Stimulated activated naive CD4-positive, alpha-beta T cell (primary cell): ENCODE results near the gene PLCD1.
"Not testable (repeated sequence)": the region's sequence is repeated elsewhere in the genome, so short reads cannot be mapped to it uniquely, and the experiment has no call there.

Source experiments
- DNase-seq, 6 experiments: peaks; one replicate each; lab custom pipeline; 2025; lab: John Stamatoyannopoulos, UW

PLCD1 gene

DNA sequence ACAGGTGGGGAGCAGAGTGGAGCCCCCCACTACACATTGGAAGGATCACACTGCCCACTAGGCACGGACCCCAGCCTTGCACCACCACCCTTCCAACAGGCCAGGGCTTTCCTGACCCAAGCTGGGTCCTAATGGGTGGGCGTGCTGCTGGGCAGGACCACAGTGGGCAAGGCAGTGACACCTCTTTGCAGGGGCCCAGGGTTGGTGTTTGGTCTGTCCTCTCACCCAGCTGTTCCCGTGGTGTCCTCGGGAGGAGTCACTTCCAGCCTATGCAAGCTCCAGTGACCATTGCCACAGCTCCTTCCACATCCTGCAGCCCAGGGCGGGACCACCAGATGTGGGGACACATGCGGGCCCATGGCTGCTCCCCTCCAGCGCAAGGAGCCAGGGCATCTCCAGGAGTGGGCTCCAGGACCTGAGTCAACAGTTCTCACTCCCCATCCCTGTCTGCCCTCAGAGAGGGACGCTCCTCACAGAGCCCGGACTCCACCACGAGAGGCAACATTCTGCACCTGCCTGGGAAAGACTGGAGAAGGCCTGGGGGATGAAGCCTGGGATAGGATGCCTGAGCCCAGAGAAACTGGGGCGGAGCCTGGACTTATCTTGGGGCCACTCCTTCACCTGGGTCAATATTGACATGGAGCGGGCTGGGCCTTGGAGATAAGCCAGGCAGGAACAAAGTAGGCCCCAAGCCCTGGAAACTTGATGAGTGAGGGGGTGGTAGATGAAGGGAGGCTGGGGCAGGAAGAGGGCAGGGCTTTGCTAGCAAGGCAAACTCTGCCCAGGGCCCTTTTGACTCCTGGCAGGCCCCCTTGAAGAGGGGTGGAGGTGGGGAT, 42.7 kb downstream of the PLCD1 start:
- DNase-seq, result no peak

DNA sequence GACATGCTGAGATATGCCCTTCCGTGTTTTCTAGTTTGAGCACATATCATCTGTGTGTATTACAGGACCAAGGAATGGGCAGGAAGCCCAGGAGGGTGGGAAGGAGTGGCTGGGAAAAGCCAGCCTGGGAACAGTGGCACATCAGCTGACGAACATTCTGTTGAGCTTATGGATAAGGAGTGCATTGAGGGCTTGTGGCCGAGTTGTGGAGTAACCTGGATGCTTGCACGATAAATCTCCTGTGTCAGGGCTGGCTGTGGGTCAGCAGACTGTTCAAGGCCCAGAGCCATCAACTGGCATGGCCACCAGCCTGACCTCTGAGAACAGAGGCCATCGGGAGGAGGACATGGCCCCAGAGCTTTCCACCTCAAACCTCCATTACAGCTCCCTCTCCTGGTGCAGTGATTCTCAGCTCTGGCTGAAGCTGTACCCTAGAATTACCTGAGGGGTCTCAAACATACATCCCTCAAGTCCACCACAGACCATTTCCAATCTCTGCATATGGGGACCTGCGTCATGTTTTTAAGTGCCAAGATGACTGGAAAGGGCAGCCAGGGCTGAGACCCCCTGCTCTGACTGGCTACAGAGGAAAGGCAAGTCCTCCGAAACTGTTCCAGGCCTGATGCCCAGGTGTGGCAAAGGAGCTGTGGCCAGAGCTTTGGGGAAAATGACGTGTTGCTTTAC, 43.7 kb downstream of the PLCD1 start:
- no peak for DNase-seq

DNA sequence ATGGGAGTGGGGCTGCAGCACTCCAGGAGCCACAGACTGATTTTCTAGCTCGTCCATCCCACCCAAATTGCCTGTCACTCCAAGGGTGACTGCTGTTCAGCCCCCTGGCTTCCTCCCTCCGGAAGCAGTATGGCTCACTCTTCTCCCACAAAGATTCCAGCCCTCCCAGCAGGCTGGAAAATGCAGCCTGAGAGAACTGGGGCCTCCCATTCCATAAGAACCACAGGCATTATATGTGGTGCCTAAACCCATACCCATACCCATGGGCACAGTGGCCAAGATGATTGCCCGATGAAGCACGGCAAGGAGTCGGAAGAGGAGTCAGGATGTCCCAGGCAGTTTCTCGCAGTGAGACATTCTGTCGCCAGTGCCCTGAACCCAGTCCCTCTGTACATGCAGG, 44.8 kb downstream of the PLCD1 start:
- no peak for DNase-seq

DNA sequence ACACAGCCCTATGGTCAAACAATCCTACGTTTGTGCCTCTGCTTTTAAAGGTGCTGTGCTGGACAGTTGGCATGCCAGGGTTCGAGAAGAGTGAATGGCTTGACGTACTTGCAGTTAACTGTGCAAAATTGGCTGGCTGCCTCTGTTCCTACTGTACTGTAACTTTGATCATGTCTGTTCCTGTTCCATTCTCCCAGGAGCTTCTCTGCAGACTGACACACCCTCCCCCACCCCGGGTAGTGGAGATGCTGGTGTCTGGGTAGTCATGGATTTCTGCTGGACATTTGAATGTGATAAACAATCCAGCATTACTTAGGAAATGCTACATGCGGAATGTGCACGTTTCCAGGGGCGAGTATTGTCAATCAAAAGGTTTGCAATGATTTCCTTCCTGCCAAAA, 45.4 kb downstream of the PLCD1 start:
- DNase-seq, result no peak

DNA sequence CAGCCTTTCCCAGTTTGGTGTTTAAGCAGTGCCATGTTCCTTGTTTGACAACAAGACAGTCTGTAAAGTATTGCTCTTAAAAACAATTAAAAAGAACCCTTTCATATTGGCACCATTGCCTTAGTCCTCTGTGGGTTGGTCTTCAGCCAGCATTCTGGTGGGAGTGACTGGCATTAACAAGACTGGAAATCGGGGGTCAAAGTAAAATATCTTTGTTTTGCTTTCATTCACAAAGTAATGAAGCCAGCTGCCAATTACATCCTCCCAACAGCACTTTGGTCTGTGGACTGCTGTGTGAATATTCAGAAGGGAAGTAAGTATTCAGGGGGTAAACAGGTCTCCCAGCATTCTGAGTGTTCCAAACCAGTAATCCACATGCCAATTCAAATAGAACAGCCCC, 47.1 kb downstream of the PLCD1 start:
- no peak for DNase-seq

DNA sequence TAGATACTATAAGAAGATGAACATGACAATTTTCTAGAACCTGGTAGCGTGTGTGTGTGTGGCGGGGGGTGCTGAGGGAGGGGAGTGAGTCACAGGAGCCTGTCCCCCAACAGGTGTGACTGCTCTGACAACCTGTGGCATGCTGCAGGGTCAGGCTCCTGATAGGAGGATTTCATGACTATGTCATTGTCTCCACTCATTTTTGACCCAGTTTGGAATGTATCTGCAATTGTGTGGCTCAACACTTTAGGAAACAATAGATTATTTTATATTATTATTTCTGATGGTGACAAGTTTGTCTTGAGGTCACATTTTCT, 48.1 kb downstream of the PLCD1 start:
- no peak for DNase-seq

DNA sequence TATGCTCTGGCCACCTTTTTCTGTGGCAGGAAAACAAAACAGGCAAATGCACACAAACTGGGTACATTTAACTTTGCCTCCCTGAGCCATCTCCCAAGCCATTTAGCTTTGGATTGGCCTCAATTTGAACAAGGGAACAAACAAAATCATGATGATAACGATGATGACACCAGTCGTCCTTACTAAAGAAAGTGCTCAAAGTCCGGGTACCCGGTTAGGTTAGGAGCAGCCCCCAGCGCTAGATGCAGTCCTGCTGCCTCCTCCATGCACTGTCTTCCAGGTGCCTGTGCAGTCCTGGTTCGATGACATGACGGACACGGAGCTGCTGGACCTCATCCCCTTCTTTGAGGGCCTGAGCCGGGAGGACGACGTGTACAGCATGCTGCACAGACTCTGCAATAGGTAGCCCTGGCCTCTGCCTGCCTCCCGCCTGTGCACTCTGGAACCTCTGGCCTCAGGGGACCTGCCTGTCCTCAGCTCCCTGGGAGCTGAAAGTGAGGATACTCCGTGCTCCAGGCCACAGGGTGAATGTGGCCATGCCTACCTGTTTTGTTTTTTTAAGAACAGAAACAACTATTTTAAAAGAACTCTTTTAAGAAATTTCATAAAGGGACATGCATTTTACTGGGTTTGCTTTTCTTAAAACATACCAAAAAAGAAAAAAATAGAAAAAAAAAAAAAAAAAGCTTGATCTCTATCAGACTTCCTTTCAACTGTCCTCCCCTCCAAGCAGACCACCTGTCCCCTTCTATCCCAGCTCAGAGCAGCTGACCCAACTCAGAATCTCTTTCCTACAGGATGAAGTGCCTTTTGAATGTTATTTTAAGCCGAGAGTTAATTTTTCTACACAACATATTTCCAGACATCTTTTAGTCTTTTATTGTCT, 48.7 kb downstream of the PLCD1 start:
- DNase-seq, result no peak

DNA sequence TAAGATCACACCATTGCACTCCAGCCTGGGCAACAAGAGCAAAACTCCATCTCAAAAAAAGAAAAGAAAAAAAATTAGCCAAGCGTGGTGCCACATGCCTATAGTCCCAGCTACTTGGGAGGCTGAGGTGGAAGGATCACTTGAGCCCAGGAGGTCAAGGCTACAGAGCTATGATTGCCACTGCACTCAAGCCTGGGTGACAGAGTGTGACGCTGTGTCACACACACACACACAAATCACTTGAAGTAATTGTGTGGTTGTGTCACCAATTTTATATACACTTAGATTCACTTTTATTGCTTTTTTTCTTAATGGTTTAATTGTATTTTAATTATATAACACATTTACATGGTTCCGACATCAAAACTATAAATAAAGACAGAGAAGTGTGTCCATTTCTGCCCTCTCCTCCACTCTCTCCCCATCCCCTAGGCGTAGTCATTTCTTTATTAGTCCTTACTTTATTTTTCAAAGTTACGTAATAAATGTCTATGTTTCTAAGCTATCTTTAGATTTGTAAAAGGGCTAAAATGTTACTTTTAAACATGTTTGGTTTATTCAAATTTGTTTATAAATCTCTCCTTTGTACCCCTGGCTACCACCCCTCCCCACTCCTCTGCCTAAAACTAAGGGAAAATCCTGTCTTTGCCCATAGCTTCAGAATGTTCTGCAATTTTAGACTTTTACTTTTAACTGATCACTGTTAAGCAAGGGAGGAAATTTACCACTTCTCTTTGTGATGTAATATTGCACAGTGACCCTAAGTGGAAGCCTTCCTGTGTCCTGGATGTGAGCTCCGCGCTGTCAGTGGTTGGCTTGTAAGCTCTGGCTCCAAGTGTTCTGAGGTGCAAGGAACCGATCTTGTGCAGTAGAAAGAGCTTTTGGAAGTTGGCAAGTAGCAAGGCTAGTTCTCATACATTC, 49.6 kb downstream of the PLCD1 start:
- no peak for DNase-seq

DNA sequence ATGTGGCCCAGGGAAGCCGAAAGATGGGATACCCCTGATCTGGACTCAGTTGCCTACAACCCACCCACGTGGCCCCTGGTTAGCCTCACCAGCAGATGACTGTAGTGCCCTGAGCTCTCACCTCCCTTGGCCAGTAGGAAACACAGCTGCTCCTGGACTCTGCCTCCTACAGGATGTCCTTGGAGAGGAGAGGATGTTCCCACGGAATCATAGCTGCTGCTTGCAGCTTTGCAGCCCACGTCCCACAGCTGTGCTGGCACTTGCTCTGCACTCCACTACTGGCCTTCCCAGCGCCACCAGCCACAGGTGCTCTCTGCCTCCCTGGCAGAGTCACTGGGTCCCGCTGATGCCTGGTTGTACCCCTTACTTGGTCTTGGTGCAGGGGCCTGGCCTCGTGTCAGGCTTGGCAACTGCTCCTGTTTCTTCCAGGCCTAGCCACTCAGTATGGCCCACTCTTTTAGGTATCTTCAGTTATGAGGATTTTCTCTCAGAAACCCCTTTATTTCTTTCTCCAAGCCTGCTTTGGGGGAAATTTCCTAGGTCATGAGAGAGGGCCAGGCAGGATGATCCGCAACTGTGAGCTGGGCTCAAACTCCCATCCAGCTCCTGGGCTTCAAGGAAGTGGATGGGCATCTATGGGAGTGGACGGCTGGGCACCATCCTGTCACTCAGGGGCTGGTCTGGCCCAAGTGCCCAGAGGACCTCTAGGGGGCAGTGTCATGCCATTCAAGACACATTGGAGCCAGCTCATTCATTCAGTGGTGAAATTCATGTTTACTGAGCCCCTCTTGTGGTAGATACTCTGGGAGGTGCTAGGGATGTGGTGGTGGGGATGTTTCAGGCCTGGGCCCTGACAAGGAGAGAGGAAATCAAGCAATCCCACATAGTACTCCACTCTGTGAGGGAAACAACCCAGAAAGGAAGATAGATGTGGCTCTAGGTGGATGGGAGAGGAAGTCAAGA, 55.0 kb downstream of the PLCD1 start:
- DNase-seq, result peak; percentile 37 to 76 (median 54)

DNA sequence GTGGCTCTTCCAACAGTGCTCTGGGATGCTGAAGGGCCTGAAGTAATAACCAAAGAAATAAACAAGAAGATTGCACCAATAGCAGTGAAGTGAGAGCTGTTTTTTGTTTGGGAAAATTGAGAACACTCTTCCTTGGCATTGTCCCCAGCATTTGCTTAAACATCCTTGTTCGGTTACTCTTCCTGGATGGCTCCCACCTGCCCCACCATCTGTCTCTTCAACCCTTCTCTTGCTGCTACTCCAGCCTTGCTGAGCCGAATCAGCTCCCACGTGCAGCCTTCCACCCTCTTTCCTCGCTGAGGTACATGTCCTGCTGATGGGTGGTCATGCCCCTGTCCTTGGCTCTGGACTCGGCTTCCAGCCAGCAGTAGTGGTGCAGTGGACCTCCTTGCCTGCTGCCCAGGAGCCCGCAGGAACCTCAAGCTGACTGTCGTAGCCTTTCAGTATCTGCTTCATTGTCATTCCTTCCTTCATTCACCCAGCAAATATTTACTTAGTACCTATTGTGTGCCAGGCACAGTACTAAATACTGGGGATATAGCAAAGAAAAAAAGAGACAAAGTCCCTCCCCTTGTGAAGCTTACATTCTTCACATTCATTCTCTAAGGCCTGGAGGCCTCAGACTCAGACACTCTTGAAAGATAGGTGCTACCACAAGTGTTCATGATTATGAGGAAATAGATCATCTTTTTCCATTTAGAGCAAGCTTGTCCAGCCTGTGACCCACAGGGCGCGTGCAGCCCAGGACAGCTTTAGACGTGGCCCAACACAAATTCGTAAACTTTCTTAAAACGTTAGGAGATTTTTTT, 56.0 kb downstream of the PLCD1 start:
- no peak for DNase-seq

DNA sequence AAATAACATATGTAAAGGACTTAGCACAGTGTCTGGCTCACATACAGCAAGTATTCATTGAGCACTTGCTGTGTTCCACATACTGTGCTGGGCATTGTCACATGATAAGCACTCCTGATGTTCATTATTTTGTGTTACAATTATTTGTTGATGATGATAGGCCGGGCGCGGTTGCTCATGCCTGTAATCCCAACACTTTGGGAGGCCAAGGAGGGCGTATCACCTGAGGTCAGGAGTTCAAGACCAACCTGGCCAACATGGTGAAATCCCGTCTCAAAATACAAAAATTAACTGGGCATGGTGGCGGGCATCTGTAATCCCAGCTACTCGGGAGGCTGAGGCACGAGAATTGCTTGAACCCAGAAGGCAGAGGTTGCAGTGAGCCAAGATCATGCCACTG, 57.4 kb downstream of the PLCD1 start:
- DNase-seq, result not testable (repeated sequence)

DNA sequence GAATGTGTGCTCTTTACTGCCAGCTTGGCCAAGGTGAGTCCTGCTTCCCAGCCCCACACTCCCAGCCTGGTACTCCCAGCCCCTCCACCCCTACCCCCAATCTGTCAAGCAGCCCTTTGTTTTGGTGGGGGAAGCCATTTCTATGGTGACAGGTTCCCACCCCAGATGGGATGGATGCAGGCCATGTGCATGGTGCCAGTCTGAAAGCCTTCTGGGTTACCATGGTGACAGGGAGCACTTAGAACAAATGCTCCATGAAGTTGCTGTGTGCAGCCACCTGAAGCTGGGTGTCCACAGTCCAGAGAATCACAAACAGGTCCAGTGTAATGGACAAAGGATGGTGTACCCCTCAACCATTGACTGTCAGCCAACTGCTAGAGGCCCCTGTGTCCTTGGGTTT, 58.0 kb downstream of the PLCD1 start:
- DNase-seq, result no peak

DNA sequence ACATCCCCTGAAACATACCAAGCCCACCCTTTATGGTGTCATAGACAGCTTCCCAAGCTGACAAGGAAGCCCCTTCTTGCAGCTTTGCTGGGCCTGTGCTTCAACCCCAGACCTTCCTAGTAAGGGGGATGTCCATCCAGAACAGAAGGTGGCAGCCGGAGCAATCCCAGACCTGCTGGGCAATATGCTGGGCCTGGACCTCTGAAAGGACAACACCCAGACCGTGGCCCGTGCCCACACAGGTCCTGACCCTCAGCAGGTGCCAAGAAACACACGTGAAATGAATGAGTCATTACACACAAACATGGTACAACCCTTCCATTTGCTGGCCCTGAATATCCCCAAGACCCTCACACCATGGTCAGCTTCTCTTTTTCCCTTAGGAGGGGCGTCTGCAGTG, 58.6 kb downstream of the PLCD1 start:
- no peak for DNase-seq

DNA sequence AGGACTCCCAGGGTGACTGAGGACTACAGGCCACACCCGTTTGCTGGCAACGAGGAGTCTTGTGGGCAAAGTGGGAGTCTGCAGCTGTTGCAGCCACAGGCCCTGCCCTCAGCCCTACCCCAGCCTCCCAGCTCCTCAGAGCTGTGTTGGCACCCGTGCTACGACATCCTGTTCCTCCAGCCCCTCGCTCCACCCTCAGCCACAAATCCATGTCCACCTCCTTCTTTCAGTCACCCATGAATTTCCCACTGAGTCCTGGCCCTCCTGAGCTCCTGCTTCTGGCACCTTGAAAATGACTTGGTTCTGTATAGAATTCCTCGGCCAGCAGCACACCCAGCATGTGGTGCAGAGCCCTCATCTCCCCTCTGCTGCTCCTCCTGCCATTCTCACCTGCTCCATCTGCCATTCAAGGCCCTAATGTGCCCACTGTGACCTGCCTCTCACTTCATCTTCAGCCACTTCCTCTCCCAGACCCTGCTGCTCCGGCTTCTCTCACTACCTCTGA, 59.8 kb downstream of the PLCD1 start:
- no peak for DNase-seq

DNA sequence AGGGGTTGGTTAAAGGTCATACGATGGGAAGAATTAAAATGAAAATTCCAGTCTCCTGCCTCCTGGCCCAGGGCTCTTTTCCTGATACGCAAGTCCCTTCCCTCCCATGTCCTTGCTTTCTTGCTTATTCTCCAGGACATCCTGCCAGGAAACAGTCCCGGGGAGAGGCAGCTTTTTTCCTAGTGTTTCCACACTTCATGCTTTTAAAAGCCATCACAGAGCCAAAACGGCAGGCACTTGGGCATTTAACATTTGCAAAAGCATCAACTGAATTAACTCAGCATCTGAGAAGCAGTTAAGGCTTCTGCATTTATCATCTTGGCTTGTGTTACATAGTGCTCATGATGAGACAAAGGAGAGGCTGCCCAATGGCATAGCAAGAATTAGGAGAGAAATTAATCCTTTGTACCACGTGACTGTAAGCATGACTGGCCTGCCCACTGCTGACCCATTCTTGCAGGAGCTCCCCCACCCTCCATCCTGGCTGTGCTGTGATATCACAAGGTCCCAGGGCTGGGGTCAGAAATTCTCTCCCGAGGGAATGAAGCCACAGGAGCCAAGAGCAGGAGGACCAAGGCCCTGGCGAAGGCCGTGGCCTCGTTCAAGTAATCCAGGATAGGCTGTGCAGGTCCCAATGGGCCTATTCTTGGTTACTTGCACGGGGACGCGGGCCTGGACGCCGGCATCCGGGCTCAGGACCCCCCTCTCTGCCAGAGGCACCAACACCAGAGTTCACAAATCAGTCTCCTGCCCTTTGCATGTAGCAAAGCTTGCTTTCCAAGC, 60.4 kb downstream of the PLCD1 start:
- no peak for DNase-seq

DNA sequence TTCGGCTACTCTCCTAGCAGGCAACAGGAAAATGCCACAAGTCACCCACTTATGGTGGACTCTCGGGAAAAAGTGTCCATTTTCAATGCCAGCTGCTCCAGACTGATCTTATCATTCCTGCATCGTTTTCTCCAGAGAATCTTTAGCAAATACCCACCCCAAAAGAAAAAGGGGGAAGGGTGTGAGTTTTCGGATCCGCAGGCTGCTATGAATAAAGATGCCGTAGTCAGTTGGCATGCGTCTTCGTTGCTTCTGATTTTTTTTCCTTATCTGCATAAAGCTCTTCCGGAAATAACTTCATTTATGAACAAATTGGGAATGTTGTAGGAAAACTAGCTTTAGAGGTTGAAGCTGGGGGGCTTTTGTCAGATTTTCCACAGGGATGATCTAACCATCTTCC, 61.2 kb downstream of the PLCD1 start:
- no peak for DNase-seq

DNA sequence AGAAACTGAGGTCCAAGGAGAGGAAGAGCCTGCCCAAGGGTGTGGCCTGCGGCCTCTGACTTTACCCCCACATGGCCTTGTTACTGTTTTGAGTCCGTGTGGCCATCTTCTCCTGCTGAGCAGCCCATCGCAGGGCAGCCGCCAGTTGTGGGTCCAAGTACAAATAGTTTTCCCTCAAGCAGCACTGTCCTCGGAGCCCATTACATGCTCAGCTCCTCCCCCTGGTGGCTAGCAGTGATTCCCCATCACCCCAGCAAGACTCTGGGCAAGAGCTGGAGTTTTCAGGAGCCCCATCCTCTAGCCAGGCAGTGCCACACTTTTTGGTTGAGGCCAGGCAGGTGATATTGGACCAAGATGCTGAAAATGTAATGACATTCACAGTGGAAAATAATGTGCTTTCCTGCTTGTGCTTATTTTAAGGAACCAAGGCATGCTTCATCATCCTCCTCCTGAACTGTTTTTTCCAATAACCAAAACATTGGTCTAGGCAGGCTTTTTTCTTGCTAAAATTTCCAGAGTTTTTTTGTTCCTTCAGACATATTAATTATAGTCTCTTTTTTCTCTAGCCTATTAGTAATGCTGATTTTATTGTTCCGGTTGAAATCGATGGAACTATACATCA, 62.1 kb downstream of the PLCD1 start:
- DNase-seq, result peak; percentile 16 to 61 (median 44)

DNA sequence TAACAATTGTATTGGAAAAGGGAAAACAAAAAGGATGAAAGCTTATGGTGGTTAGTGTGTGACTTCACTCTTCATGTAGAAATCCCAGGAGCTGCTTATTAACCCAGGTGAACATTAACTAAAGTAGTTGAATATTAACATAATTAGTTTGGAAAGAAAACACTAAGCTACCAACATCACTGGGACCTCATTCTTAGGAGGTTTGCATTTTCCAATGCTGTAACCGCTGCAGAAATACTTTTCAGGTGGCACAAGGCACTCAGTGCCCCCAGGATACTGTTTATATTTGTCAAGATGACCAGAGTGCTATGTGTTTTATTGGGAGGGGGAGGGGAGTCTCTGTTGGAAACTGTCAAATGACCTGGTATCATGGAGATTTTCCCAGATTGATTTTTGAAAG, 64.7 kb downstream of the PLCD1 start:
- DNase-seq, result no peak
